HT-29 (cell line): ENCODE data around the gene AMOTL1. TPM values are rescaled to one million over a fixed set of nuclear protein-coding genes. Genes with fewer than 3 reads are reported as not detected.

Source experiments
- DNase-seq: peaks from one replicate; pipeline ENCODE4 v3.0.0-alpha.2; 2015; ENCODE audit warnings: low spot score
- total RNA-seq: library from RNA; depleted of rRNA; stranded (reverse); fragments of >200 nt; shearing (Covaris generic); gene quantifications from 2 replicates; pipeline ENCODE4 v1.2.3, GENCODE V29; 2014

Gene AMOTL1
- total RNA-seq, 1 experiment from 2014 or later, result not detected

GRCh38 chr11:94742665-94743064 lies 25.5 kb upstream of the AMOTL1 start:
- DNase-seq, result peak; percentile 34

- DNase-seq, result peak; percentile 45
Measured at GRCh38 chr11:94746721-94747120, 21.4 kb upstream of the AMOTL1 start.

- no peak for DNase-seq
Measured at GRCh38 chr11:94747146-94747545, 21.0 kb upstream of the AMOTL1 start.

- DNase-seq, result no peak
Measured at GRCh38 chr11:94747601-94748041, 20.5 kb upstream of the AMOTL1 start.

- DNase-seq, result no peak
Measured at GRCh38 chr11:94749369-94749768, 18.8 kb upstream of the AMOTL1 start.

- no peak for DNase-seq
Measured at GRCh38 chr11:94750319-94751217, 17.6 kb upstream of the AMOTL1 start.

GRCh38 chr11:94751218-94751609 lies 16.9 kb upstream of the AMOTL1 start:
- DNase-seq, result no peak

GRCh38 chr11:94751786-94752185 lies 16.4 kb upstream of the AMOTL1 start:
- no peak for DNase-seq

- no peak for DNase-seq
Measured at GRCh38 chr11:94753630-94754029, 14.5 kb upstream of the AMOTL1 start.

GRCh38 chr11:94754335-94754734 lies 13.8 kb upstream of the AMOTL1 start:
- DNase-seq, result no peak

GRCh38 chr11:94754819-94755218 lies 13.3 kb upstream of the AMOTL1 start:
- DNase-seq, result no peak

GRCh38 chr11:94755494-94755893 lies 12.7 kb upstream of the AMOTL1 start:
- DNase-seq, result no peak

GRCh38 chr11:94757037-94757735 lies 11.0 kb upstream of the AMOTL1 start:
- no peak for DNase-seq

- DNase-seq, result no peak
Measured at GRCh38 chr11:94758666-94759065, 9.5 kb upstream of the AMOTL1 start.

GRCh38 chr11:94759522-94759921 lies 8.6 kb upstream of the AMOTL1 start:
- no peak for DNase-seq

- no peak for DNase-seq
Measured at GRCh38 chr11:94760296-94760695, 7.9 kb upstream of the AMOTL1 start.

- peak; percentile 82 for DNase-seq
Measured at GRCh38 chr11:94762208-94762607, 5.9 kb upstream of the AMOTL1 start.

- DNase-seq, result no peak
Measured at GRCh38 chr11:94762995-94763394, 5.2 kb upstream of the AMOTL1 start.

- DNase-seq, result peak; percentile 46
Measured at GRCh38 chr11:94766713-94767206, 1.4 kb upstream of the AMOTL1 start.

GRCh38 chr11:94767291-94767690 lies 865 bp upstream of the AMOTL1 start:
- no peak for DNase-seq

GRCh38 chr11:94768602-94769541 lies 716 bp downstream of the AMOTL1 start:
- DNase-seq, result no peak
